Colon (tissue), 2 donors: ENCODE measurements around the gene SLC25A23.

ENCODE experiments used
- FAIRE-seq: peaks from 2 replicates; lab custom pipeline; 2012; peaks lifted over from hg19 to GRCh38; lab: Jason Lieb, UNC
- donor health status: control.
- donor health status: control.

The SLC25A23 gene

DNA sequence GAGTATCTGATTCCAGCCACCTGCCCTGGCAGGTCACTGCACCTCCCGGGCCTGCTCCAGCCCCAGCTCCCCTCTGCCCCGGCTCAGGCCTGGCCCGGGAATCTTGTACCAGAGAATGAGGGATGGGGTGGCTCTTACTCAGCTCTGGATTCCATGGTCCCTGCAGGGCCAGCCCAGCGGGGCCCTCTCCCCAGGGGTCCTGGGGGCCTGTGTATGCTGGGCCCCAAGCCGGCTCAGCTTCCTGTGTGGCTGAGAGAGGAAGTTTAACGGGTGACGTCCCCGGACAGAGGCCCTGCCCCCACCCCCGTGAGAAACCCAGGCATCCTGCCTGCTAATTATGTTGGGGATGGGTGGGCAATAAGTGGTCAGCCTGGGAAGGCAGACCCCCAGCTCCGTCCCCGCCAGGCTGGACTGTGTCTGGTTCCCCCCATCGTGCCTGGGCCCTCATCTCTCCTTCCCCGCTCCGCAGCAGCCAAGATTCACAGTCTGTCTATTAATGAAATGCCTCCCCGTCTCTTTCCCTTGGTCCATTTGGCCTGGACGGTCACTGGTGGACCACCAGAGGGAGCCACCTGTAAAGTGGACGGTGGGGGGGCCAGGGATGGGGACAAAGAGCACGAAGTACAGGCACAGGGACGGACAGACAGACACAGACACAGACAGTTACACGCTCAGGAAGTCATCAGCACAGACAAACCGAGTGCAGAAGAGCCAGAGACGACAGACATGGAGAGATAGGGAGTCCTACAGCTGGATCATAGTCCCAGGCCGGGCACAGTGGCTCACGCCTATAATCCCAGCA, 22.1 kb upstream of the SLC25A23 start, which contains the start of gene DENND1C:
DENND1C (minus strand) TSS at position 247 of the 802 bp plus-strand sequence; CDS start at position 155, 92 bp downstream.
- FAIRE-seq = no peak

DNA sequence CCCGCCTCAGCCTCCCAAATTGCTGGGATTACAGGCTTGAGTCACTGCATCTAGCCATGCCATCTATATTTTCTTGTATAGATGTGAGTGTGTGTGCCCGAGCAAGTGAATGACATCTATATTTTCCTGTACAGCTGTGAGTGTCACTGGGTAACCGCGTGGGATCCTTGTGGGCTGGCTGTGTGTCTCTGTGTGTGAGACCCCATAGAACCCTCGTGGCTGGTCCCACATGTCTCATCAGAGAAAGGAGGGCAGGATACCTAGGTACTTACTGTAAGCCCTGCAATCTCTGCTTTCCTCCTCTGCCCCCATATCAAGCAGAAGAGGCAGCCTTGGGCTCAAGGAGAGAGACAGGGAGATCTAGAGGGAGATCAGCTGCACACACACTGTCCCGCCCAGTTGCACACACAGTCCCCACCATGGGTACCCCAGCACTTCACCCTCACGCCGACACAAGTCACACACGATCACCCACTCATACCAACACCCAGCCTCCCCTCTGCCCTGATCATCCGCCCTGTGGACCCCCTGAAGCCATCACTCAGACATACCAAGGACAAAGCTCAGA, 21.3 kb upstream of the SLC25A23 start:
- FAIRE-seq = no peak

DNA sequence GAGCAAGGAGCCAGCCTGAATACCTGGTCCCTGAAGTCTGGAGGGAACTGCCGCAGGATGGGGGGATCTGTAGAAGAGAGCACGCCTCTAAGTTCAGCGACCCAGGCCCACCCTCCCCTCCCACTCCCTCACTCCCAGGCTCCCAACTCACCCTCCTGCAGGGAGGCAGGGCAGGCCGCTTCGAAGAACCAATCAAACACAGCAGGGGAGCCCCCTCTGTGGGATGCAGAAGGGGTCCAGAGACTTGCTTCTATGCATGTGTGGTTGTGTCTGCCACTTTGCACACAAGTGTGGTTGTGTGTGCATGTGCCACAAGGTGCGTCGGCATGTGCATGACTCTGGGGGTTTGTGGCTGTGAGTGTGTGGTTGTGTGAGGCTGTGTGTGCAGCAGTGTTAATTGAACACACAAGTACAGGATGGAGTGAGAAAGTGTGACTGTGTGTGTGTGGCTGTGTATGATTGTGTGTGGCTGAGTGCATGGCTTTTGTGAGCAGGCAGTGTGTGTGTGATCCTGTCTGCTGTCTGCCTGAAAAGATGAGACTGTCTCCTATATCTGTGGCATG, 20.3 kb upstream of the SLC25A23 start:
- FAIRE-seq = no peak

DNA sequence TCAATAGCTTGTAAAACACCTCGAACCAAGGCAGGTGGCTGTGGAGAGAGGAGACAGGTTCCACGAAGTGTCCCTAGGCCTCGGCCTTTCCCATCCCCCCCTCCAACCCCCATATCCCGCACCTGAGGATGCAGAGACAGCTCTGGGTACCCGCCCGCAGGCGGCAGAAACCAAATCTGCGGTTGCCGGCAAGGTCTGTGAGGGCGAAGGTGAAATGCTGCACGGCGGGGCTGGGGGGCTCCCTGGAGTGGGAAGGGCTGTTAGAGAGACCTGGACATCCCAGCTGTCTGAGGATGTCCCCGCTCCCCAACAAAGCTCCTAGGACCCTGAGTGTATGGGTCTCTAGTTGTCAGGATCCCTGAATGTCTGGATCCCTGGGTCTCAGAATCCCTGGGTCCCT, 19.2 kb upstream of the SLC25A23 start:
- FAIRE-seq = no peak

DNA sequence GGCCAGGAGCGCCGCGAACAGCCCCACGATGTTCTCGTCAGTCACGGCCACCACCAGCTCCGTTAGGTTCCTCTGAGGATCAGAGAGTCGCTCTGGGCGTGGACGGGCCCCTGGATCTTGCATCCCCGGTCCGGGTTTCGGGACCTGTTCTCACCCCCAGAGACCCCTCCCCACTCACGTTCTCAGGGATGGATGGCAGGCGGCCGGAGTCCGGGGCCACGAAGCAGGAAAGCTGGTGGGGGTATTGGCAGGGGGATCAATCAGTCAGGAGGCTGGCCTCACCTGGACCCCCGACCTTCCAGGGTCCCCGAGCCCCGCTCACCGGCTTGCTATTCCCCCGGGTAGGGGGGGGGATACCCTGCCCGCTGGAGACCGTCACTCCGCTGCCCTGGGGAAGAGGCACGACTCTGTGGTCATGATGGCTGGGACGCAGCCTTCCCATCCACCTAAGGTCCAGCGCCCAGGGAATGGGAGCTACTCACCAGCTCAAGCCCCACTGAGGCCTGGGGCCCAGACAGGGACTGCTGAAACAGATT, 17.4 kb upstream of the SLC25A23 start:
- FAIRE-seq = no peak

DNA sequence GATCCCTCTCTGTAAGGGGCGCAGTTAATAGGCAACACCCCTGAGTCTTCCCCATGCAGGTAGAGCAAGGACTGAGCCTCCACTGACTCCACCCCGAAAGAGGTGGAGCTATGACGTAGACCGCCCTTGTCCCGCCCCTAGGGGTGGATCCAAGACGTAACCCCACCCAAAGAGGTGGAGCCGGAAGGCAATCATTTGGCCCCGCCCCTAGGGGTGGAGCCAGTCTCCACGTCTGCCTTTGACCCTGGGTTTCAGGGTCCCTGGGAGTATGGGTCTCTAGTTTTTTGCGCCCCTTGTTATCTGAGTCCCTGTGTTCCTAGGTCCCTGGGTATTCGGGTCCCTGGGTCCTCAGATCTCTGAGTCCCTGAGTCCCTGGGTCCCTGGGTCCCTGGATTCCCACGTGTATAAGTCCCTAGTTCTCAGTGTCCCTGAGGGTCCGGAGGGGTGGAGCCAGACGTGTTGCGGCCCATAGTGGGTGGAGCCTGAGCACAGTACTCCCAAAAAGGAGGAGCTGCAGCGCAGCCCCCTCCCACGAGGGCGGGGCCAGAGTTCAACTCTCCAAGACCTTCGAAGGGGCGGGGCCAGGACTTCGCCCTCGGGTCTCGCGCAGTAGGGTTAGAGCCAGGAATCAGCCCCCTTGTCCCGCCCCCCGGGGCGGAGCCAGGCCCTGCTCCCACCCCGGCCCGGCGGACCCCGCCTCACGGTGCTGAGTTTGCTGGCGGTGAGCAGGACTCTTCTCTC, 16.7 kb upstream of the SLC25A23 start:
- FAIRE-seq = no peak

DNA sequence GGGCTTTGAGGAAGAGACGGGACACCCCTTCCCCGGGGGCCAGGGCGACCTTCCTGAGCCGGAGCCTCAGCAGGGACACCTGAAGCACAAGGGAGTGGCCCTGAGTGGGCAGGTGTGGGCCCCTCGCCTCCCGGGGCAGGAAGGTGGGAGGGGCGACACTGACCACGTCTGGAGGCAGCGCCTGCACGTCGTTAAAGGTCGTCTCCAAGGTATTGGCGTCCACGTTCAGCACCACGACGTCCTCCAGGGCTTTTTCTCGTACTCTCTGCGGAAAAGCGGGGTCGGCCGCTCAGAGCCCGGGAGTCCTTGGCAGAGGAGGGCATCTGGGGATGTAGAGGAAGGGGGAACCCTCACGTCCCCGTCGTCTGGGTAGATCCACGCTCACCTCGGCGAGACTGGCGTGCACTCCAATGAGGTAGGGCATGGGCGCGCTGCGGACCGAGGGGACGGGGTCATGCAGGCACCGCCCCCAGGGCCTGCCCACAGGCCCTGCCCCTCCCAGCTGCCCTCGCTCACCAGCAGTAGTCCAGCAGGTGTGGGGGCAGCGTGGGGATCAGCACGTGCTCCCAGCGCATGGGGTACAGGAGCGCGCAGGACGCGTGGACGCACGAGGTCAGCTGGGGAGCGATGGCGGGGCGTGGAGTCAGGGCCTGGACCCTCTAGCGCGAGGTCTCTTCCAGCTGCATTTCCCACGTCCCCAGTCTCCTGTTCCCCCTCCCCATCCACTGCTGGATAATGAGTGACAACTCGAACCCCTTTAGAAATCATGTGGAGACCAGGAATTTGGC, 15.9 kb upstream of the SLC25A23 start:
- no peak for FAIRE-seq

DNA sequence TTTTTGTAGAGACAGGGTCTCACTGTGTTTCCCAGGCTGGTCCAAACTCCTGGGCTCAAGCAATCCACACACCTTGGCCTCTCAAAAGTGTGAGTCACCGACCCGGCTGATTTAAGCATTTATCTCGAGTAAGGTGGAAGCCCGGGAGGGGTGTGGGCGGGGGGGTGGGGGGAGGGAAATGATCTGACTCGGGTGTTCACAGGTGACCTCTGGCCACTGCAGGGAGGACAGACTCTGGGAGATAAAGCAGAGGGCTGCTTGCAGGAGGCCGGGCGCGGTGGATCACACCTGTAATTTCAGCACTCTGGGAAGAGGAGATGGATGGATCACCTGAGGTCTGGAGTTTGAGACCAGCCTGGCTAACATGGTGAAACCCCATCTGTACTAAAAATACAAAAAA, 14.1 kb upstream of the SLC25A23 start:
- no peak for FAIRE-seq

DNA sequence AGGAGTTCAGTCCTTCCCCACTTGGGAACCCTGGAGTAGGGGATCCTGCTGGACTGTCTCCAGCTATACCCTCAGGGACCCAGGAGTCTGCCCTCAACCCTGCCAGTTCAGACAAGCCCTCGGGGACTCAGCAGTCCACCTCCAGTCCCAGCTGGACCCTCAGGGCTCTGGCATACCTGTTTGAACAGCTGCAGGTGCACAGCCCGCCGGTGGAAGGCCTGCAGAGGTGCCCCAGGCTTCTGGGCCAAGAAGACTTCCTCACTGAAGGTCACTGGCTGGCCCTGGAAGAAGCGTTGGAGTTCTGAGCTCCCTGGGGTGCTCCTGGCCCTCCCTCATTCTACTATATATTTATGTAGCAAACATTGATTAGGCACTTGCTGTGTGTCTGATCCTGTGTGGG, 13.1 kb upstream of the SLC25A23 start:
- FAIRE-seq = no peak

DNA sequence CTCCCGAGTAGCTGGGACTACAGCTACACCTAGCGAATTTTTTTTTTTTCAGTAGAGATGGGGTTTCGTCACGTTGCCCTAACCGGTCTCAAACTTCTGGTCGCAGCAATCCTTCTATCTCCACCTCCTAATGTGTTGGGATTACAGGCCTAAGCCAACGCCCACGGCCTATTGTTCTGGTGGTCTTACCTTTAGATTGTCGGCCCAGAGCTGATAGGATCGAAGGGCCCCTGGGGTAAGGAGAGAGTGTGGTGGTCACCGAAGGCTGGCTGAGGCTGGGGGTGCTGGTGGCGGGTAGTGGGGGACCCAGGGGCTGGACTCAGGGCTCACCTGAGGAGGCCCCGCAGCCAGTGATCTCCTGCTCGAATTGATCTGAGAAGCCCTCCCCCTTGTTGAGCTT, 11.5 kb upstream of the SLC25A23 start:
- FAIRE-seq = no peak

DNA sequence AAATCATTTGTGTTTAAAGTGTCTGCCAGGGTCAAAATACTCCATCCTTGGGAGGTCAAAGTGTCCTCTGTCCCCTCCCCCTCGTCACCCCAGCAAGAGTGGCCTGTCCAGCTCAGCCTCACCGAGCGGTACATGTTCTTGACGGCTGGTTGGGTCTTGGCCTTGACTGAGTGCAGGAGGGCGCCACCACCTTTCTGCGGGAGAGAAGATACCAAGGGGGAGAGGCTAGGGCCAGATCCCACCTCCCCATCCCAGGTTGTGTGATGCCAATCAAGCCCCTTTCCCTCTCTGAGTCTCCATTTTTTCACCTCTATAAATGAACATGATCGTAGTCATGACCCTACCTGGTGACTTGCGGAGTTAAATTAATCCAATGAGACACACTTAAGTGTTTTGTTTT, 10.6 kb upstream of the SLC25A23 start:
- no peak for FAIRE-seq

DNA sequence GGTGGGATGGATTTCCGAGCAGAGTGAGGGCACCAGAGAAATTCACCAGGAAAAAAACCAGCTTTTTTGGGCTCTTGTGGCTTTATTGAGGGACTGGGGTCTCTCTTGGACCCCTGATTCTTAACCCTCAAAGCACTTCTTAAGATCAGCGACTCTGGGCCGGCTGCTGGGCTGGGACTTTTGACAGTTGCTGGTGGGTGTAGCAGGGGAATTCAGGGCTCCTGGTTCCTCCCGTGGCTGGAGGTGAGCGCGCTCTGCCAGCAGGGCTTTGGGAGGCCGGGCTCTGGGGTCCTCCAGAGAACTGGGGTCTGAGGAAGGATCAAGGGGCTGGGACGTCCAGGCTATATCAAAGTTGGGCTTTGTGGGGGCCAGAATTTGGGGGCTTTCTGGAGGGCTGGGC, 7.8 kb upstream of the SLC25A23 start:
- FAIRE-seq = no peak

DNA sequence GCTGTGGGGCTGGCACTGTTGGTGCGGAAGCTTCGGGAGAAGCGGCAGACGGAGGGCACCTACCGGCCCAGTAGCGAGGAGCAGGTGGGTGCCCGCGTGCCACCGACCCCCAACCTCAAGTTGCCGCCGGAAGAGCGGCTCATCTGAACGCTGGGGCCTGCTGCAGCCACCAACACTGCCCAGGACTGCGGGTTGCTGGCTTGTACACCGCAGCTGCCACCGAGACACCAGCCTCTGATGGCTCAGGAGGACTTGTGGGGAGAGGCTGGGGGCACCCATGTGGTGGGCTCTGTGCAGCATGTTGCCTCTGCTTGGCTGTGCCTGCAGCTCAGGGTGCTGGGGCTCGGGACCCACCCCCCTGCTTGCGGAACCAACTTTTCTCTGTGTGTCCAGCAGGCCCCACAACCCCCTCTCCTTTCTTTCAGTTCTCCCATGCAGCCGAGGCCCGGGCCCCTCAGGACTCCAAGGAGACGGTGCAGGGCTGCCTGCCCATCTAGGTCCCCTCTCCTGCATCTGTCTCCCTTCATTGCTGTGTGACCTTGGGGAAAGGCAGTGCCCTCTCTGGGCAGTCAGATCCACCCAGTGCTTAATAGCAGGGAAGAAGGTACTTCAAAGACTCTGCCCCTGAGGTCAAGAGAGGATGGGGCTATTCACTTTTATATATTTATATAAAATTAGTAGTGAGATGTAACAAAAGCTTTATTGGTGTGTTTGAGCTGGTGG, 7.1 kb upstream of the SLC25A23 start:
- FAIRE-seq = no peak

DNA sequence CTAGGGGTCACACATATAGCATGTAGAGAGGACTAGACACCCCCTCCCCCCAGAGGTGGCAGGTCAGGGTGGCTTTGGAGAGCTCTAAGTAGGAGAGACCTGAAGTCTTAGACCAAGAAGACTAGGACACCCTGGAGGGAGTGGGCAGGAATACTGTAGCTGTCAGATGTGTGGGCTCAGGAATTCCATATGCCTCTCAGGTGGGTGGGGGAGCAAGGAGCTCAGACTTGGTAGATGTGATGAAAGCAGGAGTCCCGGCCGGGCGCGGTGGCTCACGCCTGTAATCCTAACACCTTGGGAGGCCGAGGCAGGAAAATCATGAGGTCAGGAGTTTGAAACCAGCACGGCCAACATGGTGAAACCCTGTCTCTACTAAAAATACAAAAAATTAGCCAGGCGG, 6.1 kb upstream of the SLC25A23 start:
- FAIRE-seq = no peak

DNA sequence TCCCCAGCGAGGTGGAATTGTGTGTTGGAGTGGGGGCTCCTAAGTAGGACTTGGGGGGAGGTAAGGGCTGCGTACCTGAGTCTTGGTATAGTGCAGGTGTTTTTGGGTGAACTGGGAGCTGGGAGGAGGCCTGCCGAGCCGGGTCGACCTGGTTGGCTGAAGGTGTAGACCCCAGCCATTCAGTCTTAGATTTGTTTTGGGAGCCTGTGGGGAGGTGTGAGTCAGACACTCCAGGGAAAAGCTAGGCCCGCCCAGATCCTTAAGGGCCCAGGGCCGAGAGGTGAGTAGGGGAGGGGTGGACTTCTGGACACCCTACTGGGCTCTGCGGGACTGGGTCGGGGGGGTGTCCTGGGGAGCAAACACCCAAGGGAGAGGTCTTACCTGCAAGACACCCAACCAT, 5.4 kb upstream of the SLC25A23 start:
- FAIRE-seq = no peak

DNA sequence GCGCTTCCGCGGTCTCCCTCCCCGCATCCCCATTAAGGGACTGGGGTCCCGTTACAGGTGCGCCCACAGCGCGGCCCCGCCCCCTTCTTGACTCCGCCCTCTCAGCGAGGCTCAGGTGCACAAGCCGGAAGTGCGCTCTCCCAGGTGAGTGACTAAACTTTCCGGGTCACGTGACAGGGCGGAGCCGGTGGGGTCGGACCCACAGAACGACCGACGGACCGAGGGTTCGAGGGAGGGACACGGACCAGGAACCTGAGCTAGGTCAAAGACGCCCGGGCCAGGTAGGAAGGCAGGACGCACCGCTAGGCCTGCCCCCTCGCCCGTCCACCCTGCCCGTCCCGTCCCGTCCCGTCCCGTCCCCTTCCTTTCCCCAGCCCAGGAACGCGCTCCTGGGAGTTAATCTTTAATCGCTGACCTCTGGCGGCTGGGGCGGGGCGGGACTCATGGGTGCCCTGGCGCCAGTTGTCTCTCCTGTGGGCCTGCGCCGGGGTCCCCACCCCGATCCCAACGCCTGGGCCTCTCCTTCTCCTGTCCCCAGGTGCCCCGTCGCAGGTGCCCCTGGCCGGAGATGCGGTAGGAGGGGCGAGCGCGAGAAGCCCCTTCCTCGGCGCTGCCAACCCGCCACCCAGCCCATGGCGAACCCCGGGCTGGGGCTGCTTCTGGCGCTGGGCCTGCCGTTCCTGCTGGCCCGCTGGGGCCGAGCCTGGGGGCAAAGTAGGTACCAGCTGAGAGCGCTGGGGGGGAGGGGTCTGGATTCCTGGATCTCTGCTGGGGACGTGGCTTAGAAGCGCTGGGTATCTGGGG, 4.7 kb upstream of the SLC25A23 start, which contains the start of gene CRB3:
CRB3 (plus strand) TSS at position 202 of the 804 bp plus-strand sequence; CDS start at position 633, 431 bp downstream.
- no peak for FAIRE-seq

DNA sequence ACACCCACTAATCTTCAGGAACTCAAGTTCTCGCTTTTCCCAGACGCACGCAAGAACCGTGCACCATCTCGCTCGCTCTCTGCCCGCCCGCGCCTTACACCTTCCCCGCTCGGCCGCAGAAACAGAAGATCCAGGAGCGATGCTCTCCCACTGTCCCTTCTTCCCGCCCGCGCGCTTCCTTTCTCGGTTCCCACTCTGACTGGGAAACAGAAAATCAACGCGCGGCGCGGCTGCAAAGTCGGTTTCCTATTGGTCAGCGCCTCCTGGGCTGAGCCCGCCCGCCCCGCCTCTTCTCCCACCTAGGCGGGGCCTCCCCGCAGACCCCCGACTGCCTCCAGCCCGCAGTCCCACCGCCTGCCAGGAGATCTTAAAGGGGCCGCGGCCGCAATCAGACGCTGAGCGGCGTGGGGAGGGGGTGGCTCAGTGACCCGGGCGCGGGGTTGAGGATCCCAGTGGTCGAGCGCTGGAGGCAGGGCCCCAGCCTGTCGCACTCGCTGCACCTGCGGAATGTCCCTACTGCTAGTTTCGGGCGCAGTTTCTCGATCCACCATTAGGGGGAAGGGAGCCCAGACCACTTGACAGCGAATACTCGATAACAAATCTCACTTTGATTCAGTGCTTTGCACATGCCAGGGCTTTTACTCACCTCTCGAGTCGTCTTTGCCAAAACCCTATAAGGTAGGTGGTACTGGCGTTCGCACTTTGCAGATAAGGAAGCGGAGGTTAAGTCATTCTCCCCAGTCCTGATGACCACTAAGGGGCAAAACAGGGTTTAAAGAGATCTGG, 700 bp upstream of the SLC25A23 start:
- no peak for FAIRE-seq

DNA sequence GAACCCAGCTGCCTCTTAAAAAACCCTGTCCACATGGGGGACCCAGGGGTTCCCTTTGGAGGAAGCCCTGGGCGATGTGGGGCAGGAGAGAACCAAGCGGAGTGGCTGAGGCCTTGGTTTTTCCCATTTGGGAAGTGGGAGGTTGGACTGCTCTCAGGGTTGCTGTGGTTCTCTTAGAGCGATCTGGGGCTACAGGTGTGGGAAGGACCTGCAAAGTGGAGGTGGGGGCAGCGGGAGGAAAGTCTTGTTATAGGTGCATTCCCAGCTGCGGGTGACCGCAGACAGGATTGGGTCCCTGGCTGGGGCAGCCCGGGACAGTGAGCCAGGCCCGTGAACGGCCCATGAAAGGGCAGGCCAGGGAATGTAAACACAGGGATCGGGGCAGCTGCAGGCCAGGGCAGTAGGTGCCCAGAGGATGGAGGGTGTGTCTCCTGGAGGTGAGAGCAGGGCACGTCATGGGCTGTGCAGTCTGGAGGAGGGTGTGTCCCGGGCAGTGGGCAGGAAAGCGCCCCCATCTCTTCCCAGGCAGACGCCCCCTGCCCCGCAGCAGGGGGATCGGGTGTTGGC, 814 bp downstream of the SLC25A23 start:
- no peak for FAIRE-seq
